LNCaP clone FGC (cell line): ENCODE data around the gene RBM19.

ENCODE experiments used
- DNase-seq: peaks from one replicate; pipeline ENCODE4 v3.0.0-alpha.2; 2011; ENCODE audit warnings: low read depth
- H3K4me3 ChIP-seq: 2 replicates; pipeline ENCODE4 v1.5.1; 2011; ENCODE audit warnings: mild to moderate bottlenecking, low read depth, low read length, control low read depth
- CTCF ChIP-seq: IDR thresholded peaks from 2 replicates; pipeline ENCODE4 v1.5.1; 2012; ENCODE audit warnings: mild to moderate bottlenecking; ENCODE audit not compliant: control insufficient read depth, insufficient read depth; ENCODE audit errors: extremely low read depth

RBM19 gene

DNA sequence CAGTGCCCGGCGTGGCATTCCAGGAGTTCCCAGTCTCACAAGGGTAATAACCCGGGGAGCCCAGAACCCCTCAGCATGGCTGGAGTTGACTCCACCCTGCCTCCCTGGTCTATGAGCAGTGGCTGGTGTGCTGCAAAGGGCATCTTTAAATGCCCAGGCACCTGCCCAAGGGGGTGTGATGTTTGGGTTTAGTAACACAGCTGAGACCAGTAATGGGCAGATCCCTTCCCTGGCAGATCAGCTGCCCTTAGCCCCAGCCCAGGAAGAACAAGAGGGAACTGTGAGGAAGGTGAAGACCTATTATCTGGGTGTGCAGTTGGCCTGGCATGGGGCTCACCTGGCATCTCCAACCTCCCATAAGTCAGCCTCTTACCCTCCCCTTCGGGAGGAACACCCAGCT is 35.9 kb downstream of the RBM19 start:
- TF ChIP-seq CTCF = no peak
- H3K4me3 ChIP-seq = no peak overlapping the region
- DNase-seq = no peak

DNA sequence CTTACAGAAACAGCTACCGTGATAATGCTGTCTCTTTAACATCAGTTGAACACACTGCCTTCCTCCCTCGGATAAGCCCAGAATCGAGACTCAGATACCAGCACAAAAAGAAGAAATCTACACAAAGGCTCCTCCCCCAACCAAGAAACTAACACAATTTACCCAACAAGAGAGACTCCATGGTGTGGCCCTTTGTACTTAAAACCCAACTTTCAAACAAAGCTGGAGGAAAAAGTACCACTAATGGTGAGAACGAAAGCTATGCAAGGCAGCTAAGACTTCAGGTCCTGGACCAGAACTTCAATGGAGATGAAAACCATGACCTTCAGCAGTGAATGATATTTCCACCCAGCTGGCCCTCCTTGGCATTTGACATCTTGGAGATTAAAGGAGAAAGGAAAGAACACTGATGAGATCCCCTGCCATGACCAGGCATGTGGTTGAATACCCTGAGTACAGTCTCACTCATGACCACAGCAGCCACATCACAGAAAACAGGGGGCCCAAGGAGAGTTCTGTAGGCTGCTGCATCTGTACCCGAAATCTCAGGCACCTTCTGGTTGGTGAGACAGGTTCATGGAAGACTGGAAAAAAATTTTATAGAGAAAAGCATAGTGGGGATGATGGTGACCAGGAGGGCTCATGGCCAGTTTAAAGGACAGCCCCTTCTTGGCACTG is 36.7 kb downstream of the RBM19 start:
- TF ChIP-seq CTCF = no peak
- no peak for DNase-seq
- H3K4me3 ChIP-seq = no peak overlapping the region

DNA sequence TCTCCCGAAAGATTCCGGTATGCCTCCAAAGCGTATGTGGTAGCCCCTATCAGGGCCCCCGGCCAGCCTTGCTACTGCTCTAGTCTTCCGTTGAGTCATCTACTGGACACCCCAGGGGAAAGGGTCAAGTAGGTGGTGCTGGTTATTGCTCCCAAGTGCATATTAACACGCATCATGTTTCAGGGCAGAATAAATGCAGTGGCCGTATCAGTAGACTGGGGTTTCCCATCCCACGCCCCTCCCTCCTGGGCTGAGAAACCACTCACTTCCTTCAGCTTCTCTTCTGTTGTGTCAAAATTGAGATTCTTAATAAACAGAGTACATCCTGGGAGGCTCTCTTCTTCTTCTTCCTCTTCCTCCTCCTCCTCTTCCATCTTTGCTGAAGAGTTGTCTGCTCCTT is 39.3 kb downstream of the RBM19 start:
- DNase-seq = no peak
- no peak for TF ChIP-seq CTCF
- no peak overlapping the region for H3K4me3 ChIP-seq

DNA sequence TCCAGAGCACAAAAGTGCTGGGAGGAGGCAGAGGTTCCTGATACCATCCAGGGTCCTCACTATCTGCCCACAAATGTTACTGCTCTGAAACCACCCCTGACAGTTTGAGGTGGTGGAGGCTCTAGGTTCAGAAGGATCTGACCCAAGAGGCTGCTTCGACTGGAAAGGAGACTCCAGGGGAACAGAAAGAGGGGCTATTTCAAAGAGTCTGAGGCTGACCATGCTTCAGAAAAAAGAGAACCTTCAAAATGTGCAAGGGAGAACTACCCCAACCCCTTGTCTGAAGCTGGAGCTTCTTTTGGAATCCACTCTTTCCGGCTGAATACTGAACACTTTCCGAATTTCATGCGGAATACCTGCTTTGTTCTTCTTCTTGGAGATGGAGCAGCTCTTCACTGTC is 41.8 kb downstream of the RBM19 start:
- DNase-seq = no peak
- H3K4me3 ChIP-seq = no peak overlapping the region
- TF ChIP-seq CTCF = no peak

DNA sequence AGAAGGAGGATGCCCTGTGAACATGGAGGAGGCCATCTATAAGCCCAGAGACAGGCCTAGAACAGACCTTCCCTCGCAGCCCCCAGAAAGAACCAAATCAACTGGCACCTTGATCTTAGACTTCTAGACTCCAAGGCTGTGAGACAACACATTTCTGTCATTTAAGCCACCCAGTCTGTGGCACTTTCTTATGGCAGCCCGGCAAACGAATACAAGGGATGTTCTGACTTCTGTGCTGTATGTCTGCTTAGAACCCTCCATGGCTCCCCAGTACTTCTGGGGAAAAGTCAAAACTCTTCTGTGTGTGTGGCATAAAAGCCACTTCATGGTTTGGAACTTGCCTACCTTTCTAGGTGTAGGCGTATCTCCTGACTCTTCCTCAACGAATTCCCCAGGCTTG is 42.9 kb downstream of the RBM19 start:
- no peak for DNase-seq
- no peak for TF ChIP-seq CTCF

GRCh38 chr12:113921430-113921829 is 44.7 kb downstream of the RBM19 start:
- no peak for TF ChIP-seq CTCF
- H3K4me3 ChIP-seq = no peak overlapping the region
- DNase-seq = no peak

More for the DNA sequence above, 42.9 kb downstream of the RBM19 start:
- no peak overlapping the region for H3K4me3 ChIP-seq

- no peak for TF ChIP-seq CTCF
- no peak overlapping the region for H3K4me3 ChIP-seq
- no peak for DNase-seq
Measured at GRCh38 chr12:113919791-113920190, 46.3 kb downstream of the RBM19 start.
